ENCODE measurements around the gene SLU7.
A peak's percentile ranks its signal among the peaks of the same experiment; 100 is the strongest.
"Not testable (repeated sequence)": the region's sequence is repeated elsewhere in the genome, so short reads cannot be mapped to it uniquely, and the experiment has no call there.

The SLU7 gene

GRCh38 chr5:160450164-160450932 is 31.5 kb upstream of the SLU7 start:
- no peak for DNase-seq

GRCh38 chr5:160449458-160449857 is 30.6 kb upstream of the SLU7 start:
- DNase-seq = no peak

GRCh38 chr5:160448886-160449285 is 30.0 kb upstream of the SLU7 start:
- DNase-seq = no peak

GRCh38 chr5:160445751-160446150 is 26.9 kb upstream of the SLU7 start:
- DNase-seq = no peak

- no peak for DNase-seq
Observed at GRCh38 chr5:160445132-160445531, 26.3 kb upstream of the SLU7 start.

GRCh38 chr5:160444407-160444806 is 25.5 kb upstream of the SLU7 start:
- no peak for DNase-seq

GRCh38 chr5:160442824-160443431 is 24.0 kb upstream of the SLU7 start:
- DNase-seq = no peak

- DNase-seq = no peak
Observed at GRCh38 chr5:160441311-160441781, 22.5 kb upstream of the SLU7 start.

GRCh38 chr5:160439205-160439600 is 20.3 kb upstream of the SLU7 start:
- DNase-seq = peak; percentile 55

GRCh38 chr5:160438316-160439204 is 19.7 kb upstream of the SLU7 start:
- peak; percentile 61 for DNase-seq

- DNase-seq = no peak
Observed at GRCh38 chr5:160437271-160437670, 18.4 kb upstream of the SLU7 start.

GRCh38 chr5:160436661-160437060 is 17.8 kb upstream of the SLU7 start:
- DNase-seq = not testable (repeated sequence)

- DNase-seq = no peak
Observed at GRCh38 chr5:160436017-160436416, 17.1 kb upstream of the SLU7 start.

- no peak for DNase-seq
Observed at GRCh38 chr5:160435532-160435931, 16.7 kb upstream of the SLU7 start.

- no peak for DNase-seq
Observed at GRCh38 chr5:160434022-160434531, 15.2 kb upstream of the SLU7 start.

GRCh38 chr5:160432787-160433186 is 13.9 kb upstream of the SLU7 start:
- no peak for DNase-seq

- no peak for DNase-seq
Observed at GRCh38 chr5:160432196-160432595, 13.3 kb upstream of the SLU7 start.

GRCh38 chr5:160427607-160428006 is 8.7 kb upstream of the SLU7 start:
- DNase-seq = no peak

- no peak for DNase-seq
Observed at GRCh38 chr5:160423099-160423498, 4.2 kb upstream of the SLU7 start.

GRCh38 chr5:160421625-160422258 is 2.9 kb upstream of the SLU7 start, which contains the start of gene PTTG1:
Gene PTTG1 (plus strand): TSS chr5:160421855. CDS start chr5:160422313, 458 bp downstream.
- peak; percentile 97 for DNase-seq

- DNase-seq = no peak
Observed at GRCh38 chr5:160420331-160420610, 1.4 kb upstream of the SLU7 start.

GRCh38 chr5:160419458-160420330 is 813 bp upstream of the SLU7 start:
- DNase-seq = no peak

All from HCEC 1CT (cell line).